Upper lobe of right lung (tissue), 1 donor: Measurements from ENCODE around the gene RIPOR3. TPM values are rescaled to one million over a fixed set of nuclear protein-coding genes. Genes with fewer than 3 reads are reported as not detected.

Experiments
- ATAC-seq: fragments of 200-7000 bp; cut with Tn5 transposase; one replicate; pipeline ENCODE4 v1.9.1; 2020; ENCODE audit warnings: mild to moderate bottlenecking, moderate library complexity
- DNase-seq: peaks from one replicate; pipeline ENCODE4 v3.0.0-alpha.2; 2020
- H3K27ac ChIP-seq: fragments of 200-600 bp; one replicate; pipeline ENCODE4 v1.8.0; 2022
- H3K27me3 ChIP-seq: fragments of 200-600 bp; one replicate; pipeline ENCODE4 v1.8.0; 2022; ENCODE audit warnings: mild to moderate bottlenecking
- H3K36me3 ChIP-seq: fragments of 200-600 bp; one replicate; pipeline ENCODE4 v1.8.0; 2022
- H3K4me1 ChIP-seq: fragments of 200-600 bp; one replicate; pipeline ENCODE4 v1.8.0; 2022
- H3K4me3 ChIP-seq: fragments of 200-600 bp; one replicate; pipeline ENCODE4 v1.8.0; 2022; ENCODE audit warnings: mild to moderate bottlenecking
- H3K9me3 ChIP-seq: fragments of 200-600 bp; one replicate; pipeline ENCODE4 v1.8.0; 2022
- intact Hi-C: fragments of 100-400 bp; cut with DNase I; formaldehyde crosslinking; loops from one replicate; pipeline ENCODE4 v1.11.0; 2022
- total RNA-seq: library from RNA; stranded (reverse); fragmentation: NEBNext Ultra II Directional; extraction: Animal tissue kit (Norgen Biotek cat#: 25700); gene quantifications from one replicate; pipeline ENCODE4 v1.2.1, GENCODE V29; 2021
- TF ChIP-seq, protein P1 (sequence below): fragments of 200-600 bp; IDR thresholded peaks from one replicate; pipeline ENCODE4 v1.8.0; 2022; ENCODE audit warnings: antibody characterized with exemption
- donor health status: DM: no; HTN: yes; CAD: no; lungs with severe emphysema.

RIPOR3 gene
- total RNA-seq, 1 donor from 2014 or later = 6.8 TPM

DNA sequence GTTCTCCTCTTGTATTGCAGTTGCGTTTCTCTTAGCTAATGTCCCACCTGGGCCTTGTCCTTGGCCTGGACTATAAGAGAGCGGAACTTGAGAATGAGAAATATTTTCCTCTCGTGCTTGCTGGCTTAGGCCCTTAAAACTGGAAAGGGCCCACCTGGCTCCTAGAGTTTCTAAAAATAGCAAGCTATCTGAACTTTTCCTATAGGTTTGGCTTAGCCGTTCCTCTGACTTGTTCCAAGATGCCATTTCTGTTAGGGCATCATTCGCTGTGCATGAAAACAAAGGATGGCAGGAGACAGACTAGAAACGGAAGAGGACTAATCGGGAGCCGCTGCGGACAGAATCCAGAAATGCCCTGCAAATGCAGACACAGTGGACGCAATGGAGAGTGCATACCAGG, 4.5 kb downstream of the RIPOR3 start:
- no peaks in the 10 kb centered on the region for H3K36me3 ChIP-seq
- H3K27ac ChIP-seq = no peak overlapping the region
- ATAC-seq (no peak), DNase-seq (no peak)
- H3K27me3 ChIP-seq = peaks cover 13% of the 10 kb centered on the region
- no peak overlapping the region for H3K4me3 ChIP-seq
- TF ChIP-seq, protein P1, sequence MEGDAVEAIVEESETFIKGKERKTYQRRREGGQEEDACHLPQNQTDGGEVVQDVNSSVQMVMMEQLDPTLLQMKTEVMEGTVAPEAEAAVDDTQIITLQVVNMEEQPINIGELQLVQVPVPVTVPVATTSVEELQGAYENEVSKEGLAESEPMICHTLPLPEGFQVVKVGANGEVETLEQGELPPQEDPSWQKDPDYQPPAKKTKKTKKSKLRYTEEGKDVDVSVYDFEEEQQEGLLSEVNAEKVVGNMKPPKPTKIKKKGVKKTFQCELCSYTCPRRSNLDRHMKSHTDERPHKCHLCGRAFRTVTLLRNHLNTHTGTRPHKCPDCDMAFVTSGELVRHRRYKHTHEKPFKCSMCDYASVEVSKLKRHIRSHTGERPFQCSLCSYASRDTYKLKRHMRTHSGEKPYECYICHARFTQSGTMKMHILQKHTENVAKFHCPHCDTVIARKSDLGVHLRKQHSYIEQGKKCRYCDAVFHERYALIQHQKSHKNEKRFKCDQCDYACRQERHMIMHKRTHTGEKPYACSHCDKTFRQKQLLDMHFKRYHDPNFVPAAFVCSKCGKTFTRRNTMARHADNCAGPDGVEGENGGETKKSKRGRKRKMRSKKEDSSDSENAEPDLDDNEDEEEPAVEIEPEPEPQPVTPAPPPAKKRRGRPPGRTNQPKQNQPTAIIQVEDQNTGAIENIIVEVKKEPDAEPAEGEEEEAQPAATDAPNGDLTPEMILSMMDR = no peak
- H3K9me3 ChIP-seq = no peaks in the 10 kb centered on the region
- peaks cover 5% of the 10 kb centered on the region for H3K4me1 ChIP-seq
- intact Hi-C loops = no loop called here

- H3K27me3 ChIP-seq = no peaks in the 10 kb centered on the region
- TF ChIP-seq, protein P1 = no peak
- H3K4me1 ChIP-seq = peaks cover 1% of the 10 kb centered on the region
- ATAC-seq (no peak), DNase-seq (no peak)
- no peaks in the 10 kb centered on the region for H3K36me3 ChIP-seq
- no peaks in the 10 kb centered on the region for H3K9me3 ChIP-seq
- intact Hi-C loops = no loop called here
- no peak overlapping the region for H3K27ac ChIP-seq
- H3K4me3 ChIP-seq = no peak overlapping the region
Measured at GRCh38 chr20:50683570-50683969, 7.8 kb downstream of the RIPOR3 start.

DNA sequence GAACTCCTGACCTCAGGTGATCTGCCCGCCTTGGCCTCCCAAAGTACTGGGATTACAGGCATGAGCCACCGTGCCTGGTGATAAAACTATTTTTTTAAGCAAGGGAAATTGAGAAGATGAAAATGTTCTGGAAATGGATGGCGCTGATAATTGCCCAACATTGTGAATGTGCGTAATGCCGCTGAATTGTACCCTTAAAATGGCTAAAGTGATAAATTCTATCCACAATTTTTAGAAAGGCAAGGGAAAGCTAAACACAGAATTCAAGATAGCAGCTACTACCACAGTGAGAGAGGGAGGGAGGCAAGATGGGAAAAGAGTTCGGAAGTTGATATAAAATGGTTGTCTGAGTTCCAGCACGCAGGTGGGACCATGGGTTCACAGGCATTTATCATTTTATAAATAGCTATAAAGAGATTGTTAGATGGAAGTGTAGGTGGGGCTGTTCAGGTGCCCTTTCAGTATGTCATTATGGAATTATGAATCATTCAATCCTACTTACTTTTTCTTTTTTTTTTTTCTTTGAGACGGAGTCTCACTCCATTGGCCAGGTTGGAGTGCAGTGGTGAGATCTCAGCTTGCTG, 8.3 kb downstream of the RIPOR3 start:
- intact Hi-C loops = no loop called here
- DNase-seq = no peak

GRCh38 chr20:50682065-50682464, 9.3 kb downstream of the RIPOR3 start:
- DNase-seq = no peak
- TF ChIP-seq, protein P1 = no peak
- Histone ChIP-seq H3K36me3 (no peaks in the 10 kb centered on the region), H3K27ac (no peak overlapping the region), H3K4me3 (no peak overlapping the region), H3K27me3 (no peaks in the 10 kb centered on the region), H3K9me3 (no peaks in the 10 kb centered on the region), H3K4me1 (peaks cover 4% of the 10 kb centered on the region)
- intact Hi-C loops = no loop called here
- ATAC-seq = no peak

More for the DNA sequence above, 8.3 kb downstream of the RIPOR3 start:
- H3K4me3 ChIP-seq = no peak overlapping the region
- TF ChIP-seq, protein P1 = no peak
- H3K9me3 ChIP-seq = no peaks in the 10 kb centered on the region
- H3K36me3 ChIP-seq = no peaks in the 10 kb centered on the region
- no peak for ATAC-seq
- no peak overlapping the region for H3K27ac ChIP-seq
- H3K4me1 ChIP-seq = peaks cover 4% of the 10 kb centered on the region
- H3K27me3 ChIP-seq = no peaks in the 10 kb centered on the region

- Histone ChIP-seq H3K27ac (no peak overlapping the region), H3K4me1 (peaks cover 4% of the 10 kb centered on the region), H3K9me3 (no peaks in the 10 kb centered on the region), H3K4me3 (no peak overlapping the region), H3K27me3 (no peaks in the 10 kb centered on the region), H3K36me3 (no peaks in the 10 kb centered on the region)
- DNase-seq = no peak
- ATAC-seq = peak; percentile 26
- intact Hi-C loops = no loop called here
- TF ChIP-seq, protein P1 = no peak
Measured at GRCh38 chr20:50681359-50682064, 9.8 kb downstream of the RIPOR3 start.
